LNCAP (cell line): ENCODE data around the gene CACNB1.

Source experiments
- CTCF ChIP-seq: fragments of 450-650 bp; IDR thresholded peaks from 2 replicates; pipeline ENCODE4 v1.5.1; 2017; ENCODE audit warnings: mild to moderate bottlenecking

The CACNB1 gene

GRCh38 chr17:39223907-39224777 lies 26.7 kb upstream of the CACNB1 start:
- no peak for TF ChIP-seq CTCF

GRCh38 chr17:39222866-39223834 lies 25.7 kb upstream of the CACNB1 start:
- TF ChIP-seq CTCF: no peak

- TF ChIP-seq CTCF: no peak
These were observed 24.7 kb upstream of the CACNB1 start for GRCh38 chr17:39222151-39222550.

GRCh38 chr17:39221572-39221971 lies 24.1 kb upstream of the CACNB1 start:
- TF ChIP-seq CTCF: no peak

- no peak for TF ChIP-seq CTCF
These were observed 22.2 kb upstream of the CACNB1 start for GRCh38 chr17:39219647-39220154.

GRCh38 chr17:39218906-39219305 lies 21.4 kb upstream of the CACNB1 start:
- TF ChIP-seq CTCF: no peak

- TF ChIP-seq CTCF: no peak
These were observed 20.4 kb upstream of the CACNB1 start for GRCh38 chr17:39217734-39218369.
